Measurements from ENCODE around the gene RTP4. TPM values are rescaled to one million over a fixed set of nuclear protein-coding genes. Genes with fewer than 3 reads are reported as not detected.

Gene RTP4
- total and polyA plus RNA-seq, 8 donors = 3.6 to 65.3 (median 6.3) TPM; not detected in 2

DNA sequence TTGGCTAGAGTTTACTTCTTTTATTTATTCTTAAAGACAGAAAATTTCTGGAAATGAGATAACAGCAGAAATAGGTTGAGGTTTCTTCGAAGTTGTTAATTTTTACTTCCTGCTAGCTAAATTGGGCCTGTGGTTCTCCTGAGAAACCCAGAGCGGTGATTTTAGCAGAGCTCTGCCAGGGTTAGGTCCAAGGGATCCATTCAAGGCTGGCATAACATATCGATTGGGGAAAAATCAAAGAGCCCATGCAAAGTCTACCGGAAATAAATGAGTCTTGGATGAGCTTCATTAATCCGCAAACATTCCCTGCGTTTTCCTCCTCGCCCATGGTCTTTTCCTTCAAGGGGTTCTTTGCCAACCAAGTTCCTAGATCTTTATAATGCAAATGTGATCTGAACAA, 45.9 kb upstream of the RTP4 start:
- Histone ChIP-seq H3K36me3 (no peaks in the 10 kb centered on the region), H3K27ac (no peak overlapping the region), H3K4me1 (peaks cover 0 to 17% (median 7%) of the 10 kb centered on the region in 4 donors), H3K9me3 (no peaks in the 10 kb centered on the region), H3K4me3 (no peak overlapping the region), H3K27me3 (peaks cover 0 to 47% (median 0%) of the 10 kb centered on the region in 3 donors)
- TF ChIP-seq, protein P1, sequence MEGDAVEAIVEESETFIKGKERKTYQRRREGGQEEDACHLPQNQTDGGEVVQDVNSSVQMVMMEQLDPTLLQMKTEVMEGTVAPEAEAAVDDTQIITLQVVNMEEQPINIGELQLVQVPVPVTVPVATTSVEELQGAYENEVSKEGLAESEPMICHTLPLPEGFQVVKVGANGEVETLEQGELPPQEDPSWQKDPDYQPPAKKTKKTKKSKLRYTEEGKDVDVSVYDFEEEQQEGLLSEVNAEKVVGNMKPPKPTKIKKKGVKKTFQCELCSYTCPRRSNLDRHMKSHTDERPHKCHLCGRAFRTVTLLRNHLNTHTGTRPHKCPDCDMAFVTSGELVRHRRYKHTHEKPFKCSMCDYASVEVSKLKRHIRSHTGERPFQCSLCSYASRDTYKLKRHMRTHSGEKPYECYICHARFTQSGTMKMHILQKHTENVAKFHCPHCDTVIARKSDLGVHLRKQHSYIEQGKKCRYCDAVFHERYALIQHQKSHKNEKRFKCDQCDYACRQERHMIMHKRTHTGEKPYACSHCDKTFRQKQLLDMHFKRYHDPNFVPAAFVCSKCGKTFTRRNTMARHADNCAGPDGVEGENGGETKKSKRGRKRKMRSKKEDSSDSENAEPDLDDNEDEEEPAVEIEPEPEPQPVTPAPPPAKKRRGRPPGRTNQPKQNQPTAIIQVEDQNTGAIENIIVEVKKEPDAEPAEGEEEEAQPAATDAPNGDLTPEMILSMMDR (IDR thresholded peaks at IDR 0.05) = no peak
- TF ChIP-seq POLR2AphosphoS5 (IDR thresholded peaks at IDR 0.05) (no peak), EP300 (IDR thresholded peaks at IDR 0.05) (no peak), POLR2A (IDR thresholded peaks at IDR 0.05) (no peak)
- intact Hi-C loops (cut with DNase I; ENCODE audit: low total_unique reads) = no loop called here
- DNase-seq = no peak
- 77 to 81% (median 81%) methylated on average over 7 of the region's 7 CpGs for WGBS, 5 donors

DNA sequence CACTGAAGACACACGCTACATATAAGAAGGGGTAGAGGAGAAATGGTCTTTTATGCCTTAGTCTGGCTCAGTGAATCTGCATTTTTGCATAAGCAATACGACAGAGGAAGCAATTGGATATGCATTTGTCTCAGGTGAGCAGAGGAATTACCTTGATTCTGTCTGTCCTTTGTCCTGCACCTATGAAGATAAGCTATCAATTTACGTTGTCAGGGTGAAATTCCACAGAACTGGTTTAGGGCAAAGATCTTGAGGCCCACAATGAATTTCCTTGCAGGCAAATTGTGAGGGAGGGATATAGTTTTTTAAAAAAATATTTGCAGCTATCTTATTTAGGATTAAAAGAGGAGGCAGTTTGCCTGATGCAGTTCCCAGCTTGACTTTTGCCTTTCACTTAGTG, 45.1 kb upstream of the RTP4 start:
- H3K27ac ChIP-seq = no peak overlapping the region
- no peak for DNase-seq
- WGBS, 5 donors = 43 to 67% (median 48%) methylated on average over 3 of the region's 3 CpGs
- intact Hi-C loops (cut with DNase I; ENCODE audit: low total_unique reads) = no loop called here
- H3K27me3 ChIP-seq = peaks cover 0 to 39% (median 0%) of the 10 kb centered on the region in 3 donors
- H3K4me1 ChIP-seq = peaks cover 0 to 17% (median 7%) of the 10 kb centered on the region in 4 donors
- H3K9me3 ChIP-seq = no peaks in the 10 kb centered on the region
- TF ChIP-seq POLR2A (IDR thresholded peaks at IDR 0.05) (no peak), POLR2AphosphoS5 (IDR thresholded peaks at IDR 0.05) (no peak), EP300 (IDR thresholded peaks at IDR 0.05) (no peak)
- TF ChIP-seq, protein P1 (IDR thresholded peaks at IDR 0.05) = no peak
- H3K36me3 ChIP-seq = no peaks in the 10 kb centered on the region
- no peak overlapping the region for H3K4me3 ChIP-seq

DNA sequence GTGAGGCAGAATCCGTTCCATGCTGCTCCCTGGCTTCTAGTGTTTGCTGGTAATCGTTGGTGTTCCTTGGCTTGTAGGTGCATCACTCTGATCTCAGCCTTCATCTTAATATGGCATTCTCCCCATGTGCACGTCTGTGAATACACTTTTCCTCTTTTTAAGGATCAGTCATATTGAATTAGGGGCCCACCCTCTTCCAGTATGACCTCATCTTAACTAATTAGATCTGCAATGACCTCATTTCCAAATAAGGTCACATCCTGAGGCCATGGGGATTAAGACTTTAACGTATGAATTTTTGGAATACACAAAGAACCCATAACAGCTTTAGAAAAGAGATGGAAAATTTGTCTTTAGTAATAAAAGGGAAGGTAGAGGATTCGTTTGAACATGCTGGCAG, 42.6 kb upstream of the RTP4 start:
- WGBS, 5 donors = 72 to 78% (median 77%) methylated on average over 5 of the region's 5 CpGs
- DNase-seq = no peak
- Histone ChIP-seq H3K36me3 (no peaks in the 10 kb centered on the region), H3K27ac (no peak overlapping the region), H3K4me1 (no peaks in the 10 kb centered on the region), H3K4me3 (no peak overlapping the region), H3K27me3 (peaks cover 0 to 29% (median 0%) of the 10 kb centered on the region in 3 donors), H3K9me3 (no peaks in the 10 kb centered on the region)
- TF ChIP-seq, protein P1 (IDR thresholded peaks at IDR 0.05) = no peak
- TF ChIP-seq POLR2AphosphoS5 (IDR thresholded peaks at IDR 0.05) (no peak), POLR2A (IDR thresholded peaks at IDR 0.05) (no peak), EP300 (IDR thresholded peaks at IDR 0.05) (no peak)
- intact Hi-C loops (cut with DNase I; ENCODE audit: low total_unique reads) = no loop called here

DNA sequence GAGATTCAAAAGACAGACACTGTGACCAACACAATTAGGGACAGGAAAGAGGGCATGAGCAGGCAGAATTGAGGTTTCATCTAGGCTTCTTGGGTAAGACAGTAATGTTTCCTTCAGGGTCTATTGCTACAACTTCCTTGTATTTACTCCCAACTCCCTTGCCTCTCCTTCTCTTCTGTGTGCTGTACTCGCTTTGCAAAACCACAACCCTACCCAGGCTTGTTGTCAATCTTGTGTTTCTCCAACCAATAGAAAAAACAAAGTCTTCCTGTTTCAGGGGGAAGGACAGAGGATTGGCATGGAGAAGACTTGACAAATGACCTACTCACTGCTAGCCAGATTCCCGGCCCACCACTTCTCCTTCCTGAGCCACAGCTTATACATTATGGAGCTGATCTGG, 40.3 kb upstream of the RTP4 start:
- DNase-seq = no peak
- no peak overlapping the region for H3K27ac ChIP-seq
- H3K36me3 ChIP-seq = no peaks in the 10 kb centered on the region
- no peaks in the 10 kb centered on the region for H3K4me1 ChIP-seq
- intact Hi-C loops (cut with DNase I; ENCODE audit: low total_unique reads) = no loop called here
- TF ChIP-seq EP300 (IDR thresholded peaks at IDR 0.05) = no peak
- no peak for TF ChIP-seq POLR2A (IDR thresholded peaks at IDR 0.05)
- no peak for TF ChIP-seq POLR2AphosphoS5 (IDR thresholded peaks at IDR 0.05)
- TF ChIP-seq, protein P1 (IDR thresholded peaks at IDR 0.05) = no peak
- 63 to 81% (median 73%) methylated on average over 2 of the region's 2 CpGs for WGBS, 5 donors
- no peak overlapping the region for H3K4me3 ChIP-seq
- no peaks in the 10 kb centered on the region for H3K9me3 ChIP-seq
- H3K27me3 ChIP-seq = peaks cover 0 to 18% (median 0%) of the 10 kb centered on the region in 3 donors

Measured in stomach (tissue), 9 donors.